SU-DHL-6 (cell line): ENCODE measurements around the gene KCNK18.

Experiments
- CTCF ChIP-seq: fragments of 200-600 bp; sonication (generic); IDR thresholded peaks from one replicate; pipeline ENCODE4 v1.5.1; 2017; ENCODE audit warnings: antibody characterized with exemption, mild to moderate bottlenecking, low read length, moderate library complexity; ENCODE audit not compliant: insufficient read depth, poor library complexity, severe bottlenecking
- EZH2phosphoT487 ChIP-seq: fragments of 200-600 bp; sonication (generic), shearing (Covaris generic); conservative IDR thresholded peaks from 2 replicates; pipeline ENCODE4 v1.6.1; 2018; ENCODE audit warnings: mild to moderate bottlenecking, antibody characterized with exemption, low read length, moderate library complexity, mixed read lengths

- no peak for TF ChIP-seq CTCF
- TF ChIP-seq EZH2phosphoT487 = no peak
Observed at GRCh38 chr10:117169480-117169879, 27.8 kb upstream of the KCNK18 start.
